SK-N-SH (cell line): ENCODE measurements around the gene DHRS12. TPM values are rescaled to one million over a fixed set of nuclear protein-coding genes. Genes with fewer than 3 reads are reported as not detected.

Source experiments
- polyA plus RNA-seq, 3 experiments: library from polyadenylated mRNA; depleted of rRNA; stranded (reverse); fragments of >200 nt; gene quantifications; 2 replicates each; pipeline ENCODE4 v1.2.3, GENCODE V29; 2012

DHRS12 gene
- polyA plus RNA-seq, 1 of the 3 experiments (the other 2 are of a cell fraction): 9.6 TPM

Other genes starting within 250 kb of the DHRS12 start
- 4.1 and 5.4 TPM in 2 replicates for gene WDFY2, start 219.7 kb downstream of the DHRS12 start, polyA plus RNA-seq (2012; rRNA removed)
- not detected in 2 replicates for gene TMEM272, start 41.0 kb upstream of the DHRS12 start, polyA plus RNA-seq (2012; rRNA removed)
- gene CCDC70, start 57.8 kb upstream of the DHRS12 start, polyA plus RNA-seq (2012; rRNA removed): not detected in 2 replicates
- gene ATP7B, start 207.3 kb upstream of the DHRS12 start, polyA plus RNA-seq (2012; rRNA removed): 4.4 and 5.1 TPM in 2 replicates
- 5.0 and 8.6 TPM in 2 replicates for gene ALG11, start 208.2 kb upstream of the DHRS12 start, polyA plus RNA-seq (2012; rRNA removed)
- 5.1 and 7.0 TPM in 2 replicates for gene UTP14C, start 220.5 kb upstream of the DHRS12 start, polyA plus RNA-seq (2012; rRNA removed)